Ovary (tissue), 9 donors: Measurements from ENCODE around the gene DOCK4. TPM values are rescaled to one million over a fixed set of nuclear protein-coding genes. Genes with fewer than 3 reads are reported as not detected.

Experiments
- DNase-seq, 5 donors: peaks; one replicate each; pipeline ENCODE4 v3.0.0-alpha.2; 2019 to 2020
- H3K27ac ChIP-seq, 2 donors: fragments of 200-600 bp; one replicate each; pipeline versions ENCODE4 v1.5.1 to v1.8.0; 2019 to 2022
- H3K27me3 ChIP-seq: fragments of 200-600 bp; one replicate; pipeline ENCODE4 v1.8.0; 2022
- H3K36me3 ChIP-seq: fragments of 200-600 bp; sonication (generic); one replicate; pipeline ENCODE4 v1.5.1; 2019
- H3K4me1 ChIP-seq: one replicate; pipeline ENCODE4 v1.8.1; 2013; ENCODE audit warnings: mild to moderate bottlenecking, moderate library complexity; ENCODE audit not compliant: insufficient read depth
- H3K4me3 ChIP-seq: fragments of 200-600 bp; sonication (generic); one replicate; pipeline ENCODE4 v1.5.1; 2017
- H3K9me3 ChIP-seq, 2 donors: fragments of 200-600 bp in 1 of 2; sonication (generic) in 1 of 2; one replicate each; pipeline versions ENCODE4 v1.5.1 to v1.8.1; 2013 to 2019; ENCODE audit warnings: mild to moderate bottlenecking in 1 of 2, moderate library complexity in 1 of 2
- EP300 ChIP-seq: sonication (generic); formaldehyde crosslinking; IDR thresholded peaks from one replicate; pipeline ENCODE4 v1.6.1; 2017; ENCODE audit warnings: antibody characterized with exemption
- POLR2A ChIP-seq: fragments of 450-650 bp; IDR thresholded peaks from one replicate; pipeline ENCODE4 v1.6.1; 2017; ENCODE audit warnings: antibody characterized with exemption, mild to moderate bottlenecking, moderate library complexity
- WGBS, 3 donors: extraction: QIAGEN DNeasy Blood & Tissue Kit in 1 of 3; methylation state at CpG; one replicate each; pipeline versions ENCODE4 v1.1.5 to v1.1.7; 2013 to 2017; 5-methylcytosine and 5-hydroxymethylcytosine counted together
- intact Hi-C, 4 donors: fragments of 100-400 bp; cut with DNase I; formaldehyde crosslinking; loops; one replicate each; pipeline versions ENCODE4 v1.11.0 to v1.15.1; 2022 to 2023
- polyA plus RNA-seq, 2 donors: library from polyadenylated mRNA; stranded (reverse); fragments of 200-250 nt in 1 of 2; fragments of 350-450 nt in 1 of 2; fragmentation: Illumina TruSeq in 1 of 2; extraction: RNeasy Lipid Tissue Mini Kit (QIAGEN cat#74804) in 1 of 2; gene quantifications; one replicate each; pipeline ENCODE4 v1.2.3, GENCODE V29; 2013 to 2014
- total RNA-seq, 7 donors: library from RNA; depleted of rRNA in 2 of 7; stranded (reverse); fragments of >200 nt in 2 of 7; fragmentation: NEBNext Ultra II Directional in 3 of 7; extraction: Animal tissue kit (Norgen Biotek cat#: 25700) in 3 of 7; gene quantifications; one replicate each; pipeline versions ENCODE4 v1.1.0 to v1.2.4, GENCODE V29; 2016 to 2023
- TF ChIP-seq, protein P1 (sequence below), 3 donors: fragments of 450-650 bp in 2 of 3; fragments of 200-600 bp in 1 of 3; IDR thresholded peaks; one replicate each; pipeline versions ENCODE4 v1.5.1 to v1.8.0; 2016 to 2022; ENCODE audit warnings: antibody characterized with exemption in 3 of 3, mild to moderate bottlenecking in 1 of 3
- donor health status: DM: no; HTN: no; CAD: no; lungs with moderate emphysema.
- donor health status: DM: no; HTN: no; CAD: no.
- donor health status: Bipolar disorder and iron deficiency.
- donor health status: DM: yes; HTN: yes; CAD: no.
- donor health status: DM: no; HTN: no; CAD: no.
- donor health status: DM: yes; HTN: yes; CAD: no.

Gene DOCK4
- total and polyA plus RNA-seq, 9 donors, result 9.5 to 39.7 (median 27.3) TPM

DNA sequence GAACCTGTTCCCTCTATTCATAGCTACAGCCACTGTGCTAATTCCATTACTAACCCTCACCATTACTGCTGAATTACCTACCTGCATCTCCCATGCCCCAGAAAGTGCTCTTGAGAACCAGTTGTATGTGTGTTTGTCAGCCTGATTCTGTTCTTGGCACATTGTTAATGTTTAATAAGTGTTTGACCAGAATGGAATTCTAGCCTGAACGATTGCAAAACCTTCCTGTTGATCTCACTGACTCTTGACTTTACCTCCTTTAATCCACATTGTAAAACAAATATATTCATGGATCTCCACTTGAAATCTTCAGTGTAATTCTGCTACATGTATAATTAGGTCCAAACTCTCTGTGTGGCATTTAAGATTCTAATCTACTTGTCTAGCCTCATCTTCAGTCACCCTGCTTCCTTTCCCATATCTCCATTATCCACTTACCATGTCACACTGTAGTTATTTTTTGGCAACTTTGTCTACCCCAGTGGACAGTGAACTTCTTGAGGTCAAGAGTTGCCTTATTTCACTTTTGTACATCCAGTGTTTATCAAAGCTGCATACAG, 5.2 kb upstream of the DOCK4 start:
- Histone ChIP-seq H3K27me3 (no peaks in the 10 kb centered on the region), H3K27ac (no peak overlapping the region), H3K36me3 (no peaks in the 10 kb centered on the region), H3K4me1 (peaks cover 8% of the 10 kb centered on the region), H3K4me3 (no peak overlapping the region), H3K9me3 (no peaks in the 10 kb centered on the region)
- intact Hi-C loops, result no loop called here
- WGBS, 3 donors, result 0 to 23% (median 6%) methylated on average over 1 of the region's 1 CpG
- no peak for DNase-seq
- TF ChIP-seq, protein P1, sequence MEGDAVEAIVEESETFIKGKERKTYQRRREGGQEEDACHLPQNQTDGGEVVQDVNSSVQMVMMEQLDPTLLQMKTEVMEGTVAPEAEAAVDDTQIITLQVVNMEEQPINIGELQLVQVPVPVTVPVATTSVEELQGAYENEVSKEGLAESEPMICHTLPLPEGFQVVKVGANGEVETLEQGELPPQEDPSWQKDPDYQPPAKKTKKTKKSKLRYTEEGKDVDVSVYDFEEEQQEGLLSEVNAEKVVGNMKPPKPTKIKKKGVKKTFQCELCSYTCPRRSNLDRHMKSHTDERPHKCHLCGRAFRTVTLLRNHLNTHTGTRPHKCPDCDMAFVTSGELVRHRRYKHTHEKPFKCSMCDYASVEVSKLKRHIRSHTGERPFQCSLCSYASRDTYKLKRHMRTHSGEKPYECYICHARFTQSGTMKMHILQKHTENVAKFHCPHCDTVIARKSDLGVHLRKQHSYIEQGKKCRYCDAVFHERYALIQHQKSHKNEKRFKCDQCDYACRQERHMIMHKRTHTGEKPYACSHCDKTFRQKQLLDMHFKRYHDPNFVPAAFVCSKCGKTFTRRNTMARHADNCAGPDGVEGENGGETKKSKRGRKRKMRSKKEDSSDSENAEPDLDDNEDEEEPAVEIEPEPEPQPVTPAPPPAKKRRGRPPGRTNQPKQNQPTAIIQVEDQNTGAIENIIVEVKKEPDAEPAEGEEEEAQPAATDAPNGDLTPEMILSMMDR (IDR thresholded peaks at IDR 0.05), result no peak
- TF ChIP-seq POLR2A (no peak), EP300 (no peak)

DNA sequence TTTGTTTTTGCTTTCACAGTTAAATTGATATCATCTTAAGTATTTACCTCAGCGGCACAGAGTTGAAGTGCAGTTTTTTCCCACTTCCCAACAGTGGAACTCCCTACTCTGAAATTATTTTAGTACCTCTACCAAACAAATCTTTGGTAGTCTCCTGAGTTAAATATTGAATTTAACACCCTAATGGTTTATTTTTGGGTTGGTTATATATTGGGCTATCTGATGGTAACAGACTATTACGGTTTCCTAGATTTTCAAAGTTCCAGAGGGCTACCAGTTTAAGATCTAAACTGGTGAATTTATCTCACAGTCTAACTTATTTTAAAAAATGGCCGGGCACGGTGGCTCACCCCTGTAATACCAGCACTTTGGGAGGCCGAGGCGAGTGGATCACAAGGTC, 1.6 kb upstream of the DOCK4 start:
- intact Hi-C loops, result loop anchor here in 1 of 4 donors (5.0 kb wide), 1 partner anchor 245 kb away; the partner anchor contains the start of gene IFRD1
- Histone ChIP-seq H3K4me1 (peaks cover 4% of the 10 kb centered on the region), H3K27ac (no peak overlapping the region), H3K36me3 (no peaks in the 10 kb centered on the region), H3K4me3 (no peak overlapping the region), H3K27me3 (no peaks in the 10 kb centered on the region), H3K9me3 (no peaks in the 10 kb centered on the region)
- TF ChIP-seq, protein P1 (IDR thresholded peaks at IDR 0.05), result no peak
- TF ChIP-seq EP300, result no peak
- WGBS, 3 donors, result 90 to 92% (median 90%) methylated on average over 6 of the region's 6 CpGs
- DNase-seq, result no peak

DNA sequence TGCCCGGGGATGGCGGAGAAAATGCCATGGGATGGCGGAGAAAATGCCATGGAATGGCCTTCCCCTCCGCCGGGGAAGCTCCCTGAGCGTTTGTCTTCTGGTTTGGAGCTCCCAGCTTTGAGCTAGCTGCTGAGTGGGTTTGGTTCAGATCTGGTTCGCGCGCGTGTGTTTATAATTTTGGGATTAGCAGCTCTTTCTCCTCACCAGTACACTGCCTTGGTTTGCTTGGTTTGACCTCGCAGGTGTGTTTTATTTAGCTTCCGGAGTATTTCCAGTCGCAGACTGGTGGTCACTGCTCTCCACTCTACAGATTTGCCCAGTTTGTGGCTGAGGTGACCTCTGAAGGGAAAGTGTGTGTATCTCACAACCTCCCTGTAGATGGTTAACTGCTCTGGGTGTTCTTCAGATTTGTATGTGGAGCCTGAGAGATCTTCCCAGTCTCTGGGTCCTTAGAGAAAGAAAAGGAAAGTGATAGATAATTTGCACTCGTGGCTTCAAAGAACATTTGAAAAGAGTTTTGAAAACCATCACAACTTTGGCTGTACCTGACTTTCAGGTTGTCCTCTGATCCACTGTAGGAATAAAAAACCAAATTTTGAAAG, 893 bp upstream of the DOCK4 start:
- TF ChIP-seq POLR2A (no peak), EP300 (no peak)
- TF ChIP-seq, protein P1 (IDR thresholded peaks at IDR 0.05), result no peak
- DNase-seq, result no peak

DNA sequence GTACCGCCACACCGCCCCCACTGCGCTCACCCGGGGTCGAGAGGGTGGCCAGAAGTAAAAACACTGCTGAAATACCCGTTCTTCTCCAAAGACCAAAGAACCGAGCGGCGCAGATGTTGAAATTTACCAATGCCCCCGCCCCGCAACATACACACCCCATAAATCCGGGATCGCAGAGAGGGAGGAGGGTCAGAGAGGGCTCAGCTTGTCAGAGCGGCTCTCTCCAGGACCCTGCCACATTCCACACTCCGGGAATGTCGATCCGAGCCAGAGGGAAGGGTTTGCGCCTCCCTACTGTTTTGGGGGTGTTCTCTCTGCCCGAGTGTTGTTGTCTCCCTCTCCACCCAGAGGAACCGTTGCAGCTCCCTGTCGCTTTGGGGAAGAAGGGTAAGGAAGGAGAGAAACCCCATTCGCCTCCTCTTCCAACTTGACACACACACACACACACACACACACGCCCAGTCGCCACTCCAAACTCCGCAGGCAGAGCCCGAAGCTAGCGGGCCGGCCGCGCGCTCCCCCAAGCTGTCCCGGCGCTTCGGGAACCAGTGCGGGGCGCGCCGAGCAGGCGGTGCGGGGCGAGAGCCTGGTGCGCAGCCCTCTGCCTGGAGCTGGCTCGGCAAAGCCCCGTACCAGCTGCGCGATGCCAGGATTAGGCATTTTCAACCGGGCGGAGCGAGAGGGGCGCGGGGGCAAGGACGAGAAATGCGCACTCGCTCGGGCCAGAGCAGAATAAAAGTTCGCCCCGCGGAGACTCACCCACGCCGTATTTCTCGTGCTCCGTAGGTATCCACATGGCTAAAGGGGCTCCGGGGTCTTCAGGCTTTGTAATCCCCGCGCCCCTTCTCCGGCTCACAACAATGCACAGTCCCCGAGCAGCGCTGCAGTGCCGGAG, 609 bp downstream of the DOCK4 start:
- H3K9me3 ChIP-seq, result no peaks in the 10 kb centered on the region
- intact Hi-C loops, result loop anchor here in 1 of 4 donors (5.0 kb wide), 1 partner anchor 247 kb away; the partner anchor contains the start of gene IFRD1
- H3K27ac ChIP-seq, result peak overlapping the region; percentile 71 to 87
- H3K4me1 ChIP-seq, result peaks cover 1% of the 10 kb centered on the region
- H3K36me3 ChIP-seq, result no peaks in the 10 kb centered on the region
- TF ChIP-seq, protein P1 (IDR thresholded peaks at IDR 0.05), result no peak
- TF ChIP-seq EP300 (no peak), POLR2A (no peak)
- no peaks in the 10 kb centered on the region for H3K27me3 ChIP-seq
- DNase-seq, result peak; percentile 71 to 80 (median 77)
- H3K4me3 ChIP-seq, result peak overlapping the region; percentile 93
- WGBS, 3 donors, result 0 to 1% (median 0%) methylated on average over 63 to 69 of the region's 69 CpGs

More for the DNA sequence above, 893 bp upstream of the DOCK4 start:
- whole genome bisulfite sequencing, 3 donors, result 0% methylated on average over 14 of the region's 14 CpGs
- H3K4me3 ChIP-seq, result peak overlapping the region; percentile 93
- no peaks in the 10 kb centered on the region for H3K27me3 ChIP-seq
- H3K36me3 ChIP-seq, result no peaks in the 10 kb centered on the region
- H3K9me3 ChIP-seq, result no peaks in the 10 kb centered on the region
- intact Hi-C loops, result loop anchor here in 1 of 4 donors (5.0 kb wide), 1 partner anchor 245 kb away; the partner anchor contains the start of gene IFRD1
- H3K4me1 ChIP-seq, result peaks cover 4% of the 10 kb centered on the region
- H3K27ac ChIP-seq, result peak overlapping the region; percentile 81
